NCI-H1417 (cell line): ENCODE results near the gene SCN1B.
"Not testable (repeated sequence)": the region's sequence is repeated elsewhere in the genome, so short reads cannot be mapped to it uniquely, and the experiment has no call there.

Source experiments
- DNase-seq, 3 experiments: peaks; one replicate each; lab custom pipeline; 2025; lab: John Stamatoyannopoulos, UW

The SCN1B gene

DNA sequence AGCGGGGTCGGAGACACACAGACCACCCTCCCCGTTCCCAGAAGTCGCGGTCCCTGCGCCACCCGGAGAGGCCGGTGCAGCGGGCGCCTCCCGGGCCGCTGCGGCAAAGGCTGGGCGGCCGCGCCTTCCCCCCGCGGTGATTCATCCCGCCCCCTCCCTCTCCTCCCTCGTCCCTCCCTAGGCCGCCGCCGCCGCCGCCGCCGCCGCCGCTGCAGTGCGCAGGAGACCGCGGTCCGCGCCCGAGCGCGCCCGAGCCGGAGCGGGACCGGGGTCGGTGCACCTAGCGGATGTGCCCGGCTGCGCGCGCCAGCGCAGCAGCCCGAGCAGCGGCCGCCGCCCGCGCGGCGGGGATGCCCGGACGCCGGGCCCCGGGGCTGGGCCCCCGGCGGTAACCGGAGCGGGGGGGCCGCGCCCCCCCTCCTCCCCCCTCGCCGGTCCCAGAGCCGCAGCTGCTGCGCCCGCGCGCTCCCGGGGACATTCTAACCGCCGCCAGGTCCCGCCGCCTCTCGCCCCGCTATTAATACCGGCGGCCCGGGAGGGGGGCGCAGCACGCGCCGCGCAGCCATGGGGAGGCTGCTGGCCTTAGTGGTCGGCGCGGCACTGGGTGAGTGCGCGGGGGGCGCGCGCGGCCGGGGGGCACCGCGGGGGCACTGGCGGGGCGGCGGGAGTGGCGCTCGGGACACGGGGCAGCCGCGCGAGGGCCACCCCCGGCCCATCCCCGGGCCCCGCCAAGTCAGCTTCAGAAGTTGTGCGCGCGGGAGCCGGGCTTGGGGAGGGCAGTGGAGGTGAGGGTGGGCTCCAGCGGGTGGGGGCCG is at the start of gene SCN1B:
Gene SCN1B (plus strand): TSS at position 214 of the 815 bp plus-strand sequence. CDS start 351 bp downstream, at position 565.
- DNase-seq = peak in 2 of 3 experiments; percentile 53 to 60

DNA sequence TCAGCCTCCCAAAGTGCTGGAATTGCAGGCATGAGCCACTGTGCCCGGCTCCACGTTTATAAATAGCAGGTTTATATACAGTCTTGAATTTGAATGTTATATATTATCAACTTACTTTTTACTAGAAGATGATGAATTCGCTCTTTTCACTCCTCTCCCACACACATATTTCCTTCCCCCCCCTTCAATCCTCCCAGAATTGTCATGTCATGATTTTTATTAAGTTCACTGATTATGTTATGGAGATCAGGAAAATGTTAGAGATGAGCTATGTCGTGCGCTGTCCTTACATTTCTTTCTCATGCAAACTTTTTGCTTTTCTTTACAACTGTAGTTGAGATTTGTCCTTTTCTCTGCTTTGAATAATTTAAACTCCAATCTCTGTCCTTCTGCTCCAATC is 48.0 kb upstream of the SCN1B start:
- no peak for DNase-seq

DNA sequence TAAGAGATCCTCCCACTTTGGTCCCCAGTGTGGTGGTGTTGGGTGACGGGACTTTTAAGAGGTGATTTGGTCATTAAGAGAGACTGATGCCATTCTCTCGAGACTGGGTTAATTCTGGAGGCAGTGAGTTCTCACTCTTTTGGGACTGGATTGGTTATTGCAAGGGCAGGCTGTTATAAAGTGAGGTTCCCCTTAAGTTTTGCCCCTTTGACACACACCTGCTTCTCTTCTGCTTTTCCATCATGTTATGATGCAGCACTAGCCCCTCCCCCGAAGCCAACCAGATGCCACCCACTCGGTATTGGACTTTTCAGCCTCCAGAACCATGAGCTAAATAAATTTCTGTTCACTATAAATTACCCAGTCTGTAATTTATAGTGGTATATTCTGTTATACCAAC is 46.5 kb upstream of the SCN1B start:
- DNase-seq = no peak

DNA sequence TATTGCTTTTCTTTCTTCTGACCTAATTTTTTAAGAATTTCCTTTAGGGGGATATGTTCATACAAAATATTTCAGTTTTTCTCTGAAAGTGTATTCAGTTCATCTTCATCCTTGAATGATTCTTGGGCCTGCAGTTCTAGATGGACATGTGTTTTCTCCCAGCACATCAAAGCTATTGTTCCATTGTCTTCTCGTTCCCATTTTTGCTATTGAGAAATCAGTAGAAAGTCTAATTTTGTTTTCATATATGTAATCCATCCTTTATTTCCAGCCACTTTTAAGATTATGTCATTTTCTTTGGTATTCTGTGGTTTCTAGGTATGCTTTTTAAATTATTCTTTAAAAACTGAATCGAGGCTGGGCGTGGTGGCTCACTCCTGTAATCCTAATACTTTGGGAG is 46.0 kb upstream of the SCN1B start:
- no peak for DNase-seq

DNA sequence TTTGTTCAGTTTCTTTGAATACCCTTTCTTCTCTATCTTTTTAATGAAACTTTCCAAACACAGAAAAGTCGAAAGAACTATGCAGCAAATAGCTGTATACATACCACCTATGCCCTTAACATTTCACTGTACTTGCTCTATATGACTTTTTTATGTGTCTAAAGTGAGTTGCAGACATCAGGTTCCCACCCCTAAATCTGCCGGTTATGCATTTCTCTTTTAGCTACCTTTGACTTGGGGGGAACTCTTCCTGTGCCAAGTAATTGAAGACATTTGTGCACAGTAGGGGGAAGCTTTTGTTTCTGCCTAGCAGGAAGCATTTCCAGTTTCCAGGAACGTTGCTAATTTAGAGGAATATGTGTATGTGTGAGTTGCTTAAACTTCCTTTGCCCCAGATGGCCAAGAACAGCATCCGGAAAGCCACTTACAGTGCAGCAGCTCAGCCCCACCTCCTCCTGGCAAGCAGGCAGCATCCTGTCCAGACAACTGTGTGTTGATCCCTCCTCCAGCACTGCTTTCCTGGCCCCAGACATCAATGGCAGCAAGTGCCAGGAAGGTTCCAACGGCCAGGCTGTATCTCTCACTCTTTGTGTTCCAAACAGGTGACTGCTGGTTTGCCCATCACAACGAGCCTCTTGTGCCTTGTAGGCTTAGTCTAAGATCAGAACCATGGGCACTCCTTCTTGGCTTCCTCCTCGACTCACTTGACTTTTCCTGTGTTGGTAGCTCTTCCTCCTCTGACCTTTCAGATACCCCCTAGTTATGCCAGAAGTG is 44.8 kb upstream of the SCN1B start:
- no peak for DNase-seq

DNA sequence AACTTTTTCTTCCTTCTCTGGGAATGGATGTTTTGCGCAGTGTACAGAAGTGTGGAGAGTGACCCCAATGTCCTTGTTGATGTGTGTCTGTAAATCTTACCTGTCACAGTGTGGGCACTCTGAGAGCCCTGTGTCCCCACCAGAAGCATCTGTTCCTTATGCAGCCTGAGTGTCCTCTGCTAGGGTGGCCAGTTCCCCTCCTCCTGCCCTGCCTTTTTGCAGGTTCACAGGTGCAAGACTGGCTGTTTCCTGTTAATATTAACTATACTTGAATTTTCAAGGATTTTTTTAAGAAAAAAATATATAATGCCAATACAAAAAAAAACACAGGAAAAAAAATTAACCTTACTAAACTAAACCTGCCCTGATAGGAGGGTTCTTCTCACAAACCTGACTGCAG is 42.2 kb upstream of the SCN1B start:
- DNase-seq = no peak

DNA sequence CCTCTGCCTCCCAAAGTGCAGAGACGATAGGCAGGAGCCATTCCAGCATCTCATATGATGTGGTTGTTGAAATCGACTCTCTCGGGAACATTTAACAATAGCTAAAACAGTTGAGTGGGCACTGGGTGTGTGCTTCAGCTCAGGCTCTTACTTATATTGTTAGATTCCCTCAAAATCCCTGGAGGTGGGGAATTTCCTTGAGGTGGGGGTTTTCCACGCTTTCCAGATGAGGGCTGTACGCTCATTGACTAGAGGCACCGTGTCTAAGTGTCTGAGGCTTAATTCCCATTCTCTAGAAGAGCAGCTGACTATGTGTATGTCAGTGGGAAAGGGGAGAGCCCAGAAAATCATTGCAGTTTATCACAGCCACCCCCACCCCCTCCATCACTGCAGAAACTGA is 41.0 kb upstream of the SCN1B start:
- DNase-seq = no peak

DNA sequence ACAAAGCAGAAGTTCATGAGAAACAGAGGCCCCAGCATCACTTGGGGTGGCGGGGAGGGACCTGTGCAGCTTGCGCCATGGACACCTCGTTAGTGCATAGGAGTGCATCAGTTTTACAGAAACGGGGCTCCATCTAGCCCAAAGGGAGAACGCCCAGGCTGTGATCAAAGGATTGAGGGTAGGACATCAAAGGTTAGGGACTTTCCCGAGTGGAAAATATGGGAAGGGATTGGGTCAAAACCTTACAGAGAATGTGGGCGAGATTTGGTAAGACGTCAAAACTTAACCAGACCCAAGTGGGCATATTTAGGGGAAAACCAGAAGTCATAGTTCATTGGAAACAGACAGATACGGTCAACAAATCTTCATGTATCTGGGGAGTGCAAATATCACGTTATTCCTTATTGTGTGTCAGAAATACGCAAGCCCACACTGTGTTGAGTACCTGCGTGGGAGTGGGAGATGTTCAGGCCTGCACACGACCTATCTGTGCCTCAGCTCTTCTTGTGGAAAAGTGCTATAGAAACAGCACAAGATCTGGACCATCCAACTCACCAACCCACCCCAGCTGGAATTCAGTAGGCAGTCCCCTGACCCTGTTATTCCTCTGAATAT is 39.6 kb upstream of the SCN1B start:
- no peak for DNase-seq

DNA sequence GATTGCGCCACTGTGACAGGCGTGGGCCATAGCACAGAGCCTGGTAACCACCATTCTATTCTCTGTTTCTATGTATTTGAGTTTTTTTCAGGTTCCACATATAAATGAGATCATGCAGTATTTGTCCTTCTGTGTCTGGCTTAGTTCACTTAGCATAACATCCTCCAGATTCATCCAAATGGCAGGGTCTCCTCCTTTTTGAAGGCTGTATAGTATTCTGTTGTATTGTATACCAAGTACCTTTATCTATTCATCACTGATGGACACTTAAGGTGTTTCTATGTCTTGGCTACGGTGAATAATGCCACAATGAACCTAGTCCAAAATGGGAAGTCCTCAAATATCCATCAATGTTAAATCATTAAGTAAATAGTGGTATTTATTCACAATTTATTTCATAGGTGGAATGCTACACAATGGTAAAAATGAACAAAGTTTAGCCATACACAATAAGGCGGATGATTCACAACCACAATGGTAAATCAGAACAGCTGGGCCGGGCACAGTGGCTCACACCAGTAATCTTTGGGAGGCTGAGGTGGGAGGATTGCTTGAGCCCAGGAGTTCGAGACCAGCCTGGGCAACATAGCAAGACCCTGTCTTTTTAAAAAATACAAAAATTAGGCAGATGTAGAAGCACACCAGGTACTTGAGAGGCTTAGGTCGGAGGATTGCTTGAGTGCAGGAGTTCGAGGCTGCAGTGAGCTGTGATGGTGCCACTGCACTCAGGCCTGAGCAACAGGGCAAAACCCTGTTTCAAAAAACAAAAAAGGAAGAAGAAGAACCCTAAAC is 38.5 kb upstream of the SCN1B start:
- DNase-seq = no peak

DNA sequence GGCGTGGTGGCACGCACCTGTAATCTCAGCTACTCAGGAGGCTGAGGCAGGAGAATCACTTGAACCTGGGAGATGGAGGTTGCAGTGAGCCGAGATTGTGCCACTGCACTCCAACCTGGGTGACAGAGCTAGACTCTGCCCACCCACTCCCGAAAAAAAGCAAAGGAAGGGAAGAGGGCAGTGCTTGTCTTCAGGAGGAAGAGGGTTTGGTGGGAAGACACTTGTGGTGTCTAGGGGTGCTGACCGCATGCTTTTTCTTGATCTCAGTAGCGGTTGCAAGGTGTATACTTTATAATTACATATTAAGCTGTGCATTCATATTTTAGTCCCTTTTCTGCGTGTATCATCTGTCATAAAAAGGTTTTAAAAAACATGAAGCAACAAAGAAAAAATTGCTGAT is 37.7 kb upstream of the SCN1B start:
- DNase-seq = not testable (repeated sequence)

DNA sequence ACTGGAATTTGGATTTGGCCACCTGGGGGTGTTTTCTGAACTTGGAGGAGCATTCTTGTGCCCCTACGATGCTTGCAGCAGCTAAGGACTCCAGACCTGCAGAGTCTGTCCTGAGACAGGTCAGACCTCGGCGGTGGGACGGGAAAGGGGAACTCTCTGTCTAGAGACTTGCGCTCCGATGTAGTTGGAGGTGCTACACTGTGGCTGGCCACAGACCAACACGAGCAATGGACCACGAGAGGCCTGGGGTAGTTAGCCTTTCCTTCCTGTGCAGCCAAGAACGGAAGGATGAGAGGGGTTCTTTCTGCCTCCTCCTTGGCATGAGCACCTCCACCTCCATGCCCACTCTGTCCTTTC is 36.0 kb upstream of the SCN1B start:
- DNase-seq = no peak

DNA sequence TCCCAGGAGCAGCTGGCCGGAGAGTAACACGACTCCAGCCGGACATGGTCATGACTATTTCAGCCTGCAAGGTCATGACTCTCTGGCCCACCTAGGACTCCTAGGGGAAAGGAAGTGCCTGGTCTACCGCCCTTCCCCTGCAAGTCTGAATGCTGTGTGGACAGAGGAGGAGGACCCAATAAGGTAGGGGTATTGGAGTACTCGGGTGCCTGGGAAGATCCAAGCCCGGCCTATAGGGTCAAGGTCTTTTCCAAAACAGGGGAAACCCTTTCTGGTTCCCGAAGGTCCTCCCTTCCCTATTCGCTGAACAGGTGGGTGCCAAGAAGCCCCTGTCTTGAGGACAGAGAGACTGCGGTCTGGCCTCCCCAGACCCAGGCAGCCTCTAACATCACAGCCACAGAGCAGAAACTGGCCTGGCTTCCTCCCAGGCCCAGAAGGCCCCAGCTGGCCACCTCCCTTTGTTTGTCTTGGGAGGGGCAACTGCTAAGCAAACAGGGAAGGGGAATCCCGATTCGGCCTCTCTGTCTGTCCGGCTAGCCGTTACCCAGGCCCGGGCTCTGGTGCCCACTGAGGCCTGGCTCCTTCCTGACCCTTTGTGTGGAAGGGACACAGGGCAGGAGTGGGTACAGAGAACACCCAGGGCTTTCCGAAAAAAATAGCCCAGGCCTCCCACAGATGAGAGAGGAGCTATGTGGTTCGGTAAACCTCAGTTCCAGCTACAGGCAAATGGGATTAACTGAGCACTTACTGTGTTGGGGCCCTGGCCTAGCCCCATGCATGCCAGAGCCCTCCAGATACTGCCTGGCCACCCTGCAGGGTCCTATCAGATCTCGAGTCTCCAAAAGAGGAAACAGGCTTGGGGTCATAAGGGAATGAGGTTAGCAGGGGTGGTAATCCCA is 35.4 kb upstream of the SCN1B start:
- no peak for DNase-seq

DNA sequence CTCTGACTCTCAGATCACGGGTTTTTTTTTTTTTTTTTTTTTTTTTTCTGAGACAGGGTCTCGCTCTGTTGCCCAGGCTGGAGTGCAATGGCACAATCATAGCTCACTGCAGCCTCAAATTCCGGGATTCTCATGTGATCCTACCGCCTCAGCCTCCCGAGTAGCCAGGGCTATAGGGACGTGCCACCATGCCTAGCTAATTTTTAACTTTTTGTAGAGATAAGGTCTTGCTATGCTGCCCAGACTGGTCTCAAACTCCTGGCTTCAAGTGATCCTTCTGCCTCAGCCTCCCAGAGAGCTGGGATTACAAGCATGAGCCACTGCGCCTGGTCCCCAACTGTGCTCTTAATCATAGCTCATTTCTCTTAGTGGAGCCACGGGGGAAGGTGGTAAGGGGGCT is 34.7 kb upstream of the SCN1B start:
- DNase-seq = no peak

DNA sequence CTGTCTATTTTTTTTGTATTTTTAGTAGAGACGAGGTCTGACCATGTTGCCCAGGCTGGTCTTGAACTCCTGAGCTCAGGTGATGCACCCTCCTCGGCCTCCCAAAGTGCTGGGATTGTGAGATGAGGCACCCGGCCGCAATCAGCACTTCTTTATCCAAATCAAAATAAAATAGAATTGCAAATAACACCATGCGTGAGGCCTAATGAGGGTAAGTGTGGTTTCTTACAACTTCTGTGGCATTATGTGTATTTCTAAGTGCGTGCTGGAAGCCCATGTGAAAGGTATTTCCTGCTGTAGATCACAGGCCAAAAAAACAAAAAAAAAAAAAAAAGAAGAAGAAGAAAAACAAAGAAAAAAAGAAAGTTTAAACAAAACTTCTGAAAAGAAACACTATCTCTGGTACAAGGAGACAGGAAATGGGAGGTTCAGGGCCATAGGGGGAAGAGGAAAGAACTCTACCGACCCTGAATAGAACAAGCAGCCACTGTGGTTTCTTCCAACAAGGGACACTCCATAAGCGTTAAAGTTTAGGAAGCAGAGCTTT is 33.1 kb upstream of the SCN1B start:
- no peak for DNase-seq

DNA sequence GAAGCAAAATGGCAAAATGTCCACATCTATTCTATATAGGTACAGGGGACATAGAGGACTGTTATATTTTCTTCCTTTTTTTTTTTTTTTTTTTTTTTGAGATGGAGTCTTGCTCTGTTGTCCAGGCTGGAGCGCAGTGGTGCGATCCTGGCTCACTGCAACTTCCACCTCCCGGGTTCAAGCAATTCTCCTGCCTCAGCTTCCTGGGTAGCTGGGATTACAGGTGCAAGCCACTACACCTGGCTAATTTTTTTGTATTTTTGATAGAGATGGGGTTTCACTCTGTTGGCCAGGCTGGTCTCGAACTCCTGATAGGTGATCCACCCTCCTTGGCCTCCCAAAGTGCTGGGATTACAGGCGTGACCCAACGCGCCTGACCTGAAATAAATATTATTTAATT is 32.0 kb upstream of the SCN1B start:
- not testable (repeated sequence) for DNase-seq

DNA sequence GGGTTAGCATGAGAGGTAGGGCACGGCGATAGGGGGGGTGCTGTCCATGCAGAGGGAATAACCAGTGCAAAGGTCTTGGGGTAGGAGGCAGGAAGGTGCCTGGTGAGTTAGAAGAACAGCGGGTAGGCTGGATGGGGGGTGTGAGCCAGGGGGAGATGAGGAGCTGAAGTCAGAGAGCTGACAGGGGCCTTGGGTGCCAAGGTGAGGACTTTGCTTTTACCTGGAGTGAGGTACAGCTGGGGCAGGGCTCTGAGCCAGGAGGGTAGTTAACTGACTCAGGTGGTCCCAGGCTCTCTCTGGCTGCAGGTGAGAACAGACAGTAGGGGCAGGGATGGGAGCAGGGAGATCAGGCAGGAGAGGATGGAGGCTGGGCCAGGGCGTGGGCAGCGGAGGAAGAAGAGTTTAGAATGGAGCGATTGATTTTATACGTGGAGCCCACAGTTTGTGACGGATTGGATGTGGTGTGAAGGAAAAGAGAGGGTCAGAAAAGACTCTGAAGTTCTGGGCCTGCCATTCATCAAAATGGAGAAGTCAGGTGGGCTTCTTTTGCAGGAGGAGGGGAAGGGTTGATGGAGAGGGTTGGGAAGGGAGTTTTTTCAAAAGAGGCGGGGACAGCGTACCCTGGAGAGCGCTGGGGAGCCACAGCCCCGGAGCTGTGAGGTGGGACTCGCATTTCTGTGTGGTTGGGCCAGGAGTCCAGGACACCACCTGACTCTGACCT is 31.3 kb upstream of the SCN1B start:
- DNase-seq = no peak

DNA sequence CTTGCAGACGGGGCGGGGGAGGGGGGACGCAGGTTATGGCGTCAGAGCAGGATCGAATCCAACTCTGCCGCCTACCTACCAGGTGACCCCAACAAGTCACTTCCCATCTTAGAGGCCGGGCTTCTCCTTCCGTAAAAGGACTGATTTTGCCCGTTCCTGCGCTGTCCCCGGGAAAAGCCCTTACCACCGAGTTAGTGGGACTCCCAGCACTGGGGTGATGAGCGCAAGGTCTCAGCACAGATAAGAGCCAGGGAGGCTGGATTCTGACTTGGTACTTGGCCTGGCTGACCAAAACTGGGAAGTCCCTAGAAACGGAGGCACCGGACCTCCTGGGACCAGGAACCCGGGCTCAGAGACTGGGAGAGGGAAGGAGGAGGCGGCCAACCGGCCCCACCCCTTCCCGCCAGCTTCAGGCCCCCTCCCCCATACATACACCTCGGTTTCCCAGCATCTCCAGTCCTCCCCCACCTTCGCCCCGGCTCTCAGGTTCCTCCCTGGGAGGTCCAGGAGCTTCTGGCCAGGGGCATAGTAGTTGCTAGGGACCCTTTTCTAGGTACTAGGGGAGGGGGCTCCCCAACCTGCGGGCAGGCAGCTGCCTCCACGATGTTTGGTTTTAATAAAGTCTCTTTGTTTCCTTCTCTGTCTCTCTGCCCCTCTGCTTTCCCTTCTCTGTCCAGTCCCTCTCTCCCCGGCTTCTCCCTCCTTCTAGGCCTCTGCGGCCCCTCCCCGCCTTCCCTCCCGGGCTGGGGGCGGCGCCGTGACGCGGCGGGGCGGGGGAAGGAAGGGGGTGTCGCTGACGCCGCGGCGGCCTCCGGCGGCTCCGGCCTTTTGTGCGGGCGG is 30.6 kb upstream of the SCN1B start, which contains the start of gene GRAMD1A:
Gene GRAMD1A (plus strand): TSS at position 826 of the 840 bp plus-strand sequence. CDS start 156 bp downstream, outside the sequence.
- peak in 2 of 3 experiments; percentile 85 to 88 for DNase-seq

DNA sequence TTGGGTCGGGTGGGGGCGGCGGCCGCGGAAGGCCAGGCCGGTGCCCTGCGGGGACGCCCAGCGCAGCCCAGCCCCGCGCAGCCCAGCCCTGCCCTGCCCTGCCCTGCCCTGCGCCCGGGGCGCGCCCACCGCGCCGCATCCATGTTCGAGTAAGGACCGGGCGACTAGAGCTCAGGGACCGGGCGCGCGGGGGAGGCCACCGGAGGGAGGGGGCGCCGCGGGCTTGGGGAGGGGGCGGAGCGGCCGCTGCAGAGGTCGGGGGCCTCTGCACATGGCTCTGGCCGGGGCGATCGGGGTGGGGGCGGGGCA is 30.0 kb upstream of the SCN1B start:
- no peak for DNase-seq
